ENCODE results near the gene NCL. TPM values are rescaled to one million over a fixed set of nuclear protein-coding genes. Genes with fewer than 3 reads are reported as not detected.

The NCL gene
- 1,513 and 1,560 TPM in 2 replicates for total RNA-seq

- H3K36me3 Mint-ChIP-seq (ENCODE audit: low read depth): peaks cover 50% of the 10 kb centered on the region
- peaks cover 34% of the 10 kb centered on the region for H3K4me1 Mint-ChIP-seq
- no peaks in the 10 kb centered on the region for H3K27me3 Mint-ChIP-seq
- intact Hi-C loops (cut with micrococcal nuclease): loop anchor here (1.0 to 10.0 kb wide), 9 partner anchors 11 to 407 kb away; partner anchors contain the start of genes COPS7B, PDE6D, PSMD1 and PTMA
- H3K27ac Mint-ChIP-seq: peak within 1 kb of the TSS; percentile 100
- H3K4me3 Mint-ChIP-seq: peak within 1 kb of the TSS; percentile 93
- DNase-seq: peak; percentile 95
- H3K9me3 Mint-ChIP-seq: no peaks in the 10 kb centered on the region
These were observed at the start of gene NCL for GRCh38 chr2:231463698-231464575. NCL (minus strand) TSS chr2:231464484; CDS start chr2:231464353, 131 bp downstream.

- H3K4me1 Mint-ChIP-seq: peaks cover 13% of the 10 kb centered on the region
- H3K27ac Mint-ChIP-seq: peak overlapping the region; percentile 97
- no peaks in the 10 kb centered on the region for H3K9me3 Mint-ChIP-seq
- peak overlapping the region; percentile 94 for H3K4me3 Mint-ChIP-seq
- intact Hi-C loops (cut with micrococcal nuclease): loop anchor here (1.0 to 2.0 kb wide), 5 partner anchors 31 to 268 kb away; partner anchors contain the start of genes NCL, PDE6D and PTMA
- H3K27me3 Mint-ChIP-seq: peaks cover 4% of the 10 kb centered on the region
- no peak for DNase-seq
- H3K36me3 Mint-ChIP-seq (ENCODE audit: low read depth): peaks cover 2% of the 10 kb centered on the region
These were observed 49.5 kb upstream of the NCL start for GRCh38 chr2:231513746-231514224.

- Mint-ChIP-seq H3K36me3 (ENCODE audit: low read depth) (peaks cover 2% of the 10 kb centered on the region), H3K9me3 (no peaks in the 10 kb centered on the region), H3K27ac (no peak overlapping the region), H3K27me3 (peaks cover 3% of the 10 kb centered on the region), H3K4me1 (peaks cover 11% of the 10 kb centered on the region), H3K4me3 (no peak overlapping the region)
- no peak for DNase-seq
- intact Hi-C loops (cut with micrococcal nuclease): no loop called here
These were observed 47.9 kb upstream of the NCL start for GRCh38 chr2:231512222-231512621.

GRCh38 chr2:231503766-231504165, 39.5 kb upstream of the NCL start:
- H3K36me3 Mint-ChIP-seq (ENCODE audit: low read depth): peaks cover 2% of the 10 kb centered on the region
- H3K27ac Mint-ChIP-seq: no peak overlapping the region
- H3K9me3 Mint-ChIP-seq: no peaks in the 10 kb centered on the region
- H3K27me3 Mint-ChIP-seq: no peaks in the 10 kb centered on the region
- no peak overlapping the region for H3K4me3 Mint-ChIP-seq
- no peak for DNase-seq
- no peaks in the 10 kb centered on the region for H3K4me1 Mint-ChIP-seq
- intact Hi-C loops (cut with micrococcal nuclease): no loop called here

- intact Hi-C loops (cut with micrococcal nuclease): no loop called here
- Mint-ChIP-seq H3K36me3 (ENCODE audit: low read depth) (peaks cover 2% of the 10 kb centered on the region), H3K4me1 (no peaks in the 10 kb centered on the region), H3K27me3 (no peaks in the 10 kb centered on the region), H3K27ac (no peak overlapping the region), H3K4me3 (no peak overlapping the region), H3K9me3 (no peaks in the 10 kb centered on the region)
- no peak for DNase-seq
These were observed 38.3 kb upstream of the NCL start for GRCh38 chr2:231502596-231502995.

GRCh38 chr2:231497651-231498050, 33.4 kb upstream of the NCL start:
- Mint-ChIP-seq H3K36me3 (ENCODE audit: low read depth) (no peaks in the 10 kb centered on the region), H3K27ac (no peak overlapping the region)
- intact Hi-C loops (cut with micrococcal nuclease): no loop called here

GRCh38 chr2:231494669-231495068, 30.4 kb upstream of the NCL start:
- DNase-seq: no peak

More at GRCh38 chr2:231497651-231498050, 33.4 kb upstream of the NCL start:
- peaks cover 9% of the 10 kb centered on the region for H3K27me3 Mint-ChIP-seq
- no peaks in the 10 kb centered on the region for H3K9me3 Mint-ChIP-seq
- H3K4me1 Mint-ChIP-seq: no peaks in the 10 kb centered on the region
- DNase-seq: no peak
- no peak overlapping the region for H3K4me3 Mint-ChIP-seq

GRCh38 chr2:231490801-231491200, 26.5 kb upstream of the NCL start:
- intact Hi-C loops (cut with micrococcal nuclease): no loop called here
- peaks cover 11% of the 10 kb centered on the region for H3K27me3 Mint-ChIP-seq

More at GRCh38 chr2:231494669-231495068, 30.4 kb upstream of the NCL start:
- H3K4me3 Mint-ChIP-seq: no peak overlapping the region
- no peaks in the 10 kb centered on the region for H3K4me1 Mint-ChIP-seq
- H3K27ac Mint-ChIP-seq: no peak overlapping the region
- H3K36me3 Mint-ChIP-seq (ENCODE audit: low read depth): no peaks in the 10 kb centered on the region
- H3K27me3 Mint-ChIP-seq: peaks cover 9% of the 10 kb centered on the region
- intact Hi-C loops (cut with micrococcal nuclease): no loop called here
- no peaks in the 10 kb centered on the region for H3K9me3 Mint-ChIP-seq

GRCh38 chr2:231489990-231490389, 25.7 kb upstream of the NCL start:
- H3K4me1 Mint-ChIP-seq: peaks cover 5% of the 10 kb centered on the region
- H3K27ac Mint-ChIP-seq: no peak overlapping the region
- no peak overlapping the region for H3K4me3 Mint-ChIP-seq
- DNase-seq: peak; percentile 64
- intact Hi-C loops (cut with micrococcal nuclease): no loop called here
- H3K36me3 Mint-ChIP-seq (ENCODE audit: low read depth): no peaks in the 10 kb centered on the region
- H3K27me3 Mint-ChIP-seq: peaks cover 9% of the 10 kb centered on the region
- H3K9me3 Mint-ChIP-seq: no peaks in the 10 kb centered on the region

More at GRCh38 chr2:231490801-231491200, 26.5 kb upstream of the NCL start:
- Mint-ChIP-seq H3K9me3 (no peaks in the 10 kb centered on the region), H3K4me1 (peaks cover 5% of the 10 kb centered on the region), H3K4me3 (no peak overlapping the region), H3K36me3 (ENCODE audit: low read depth) (no peaks in the 10 kb centered on the region), H3K27ac (no peak overlapping the region)
- no peak for DNase-seq

- Mint-ChIP-seq H3K9me3 (no peaks in the 10 kb centered on the region), H3K4me1 (peaks cover 6% of the 10 kb centered on the region), H3K4me3 (no peak overlapping the region), H3K27ac (no peak overlapping the region), H3K27me3 (peaks cover 5% of the 10 kb centered on the region), H3K36me3 (ENCODE audit: low read depth) (no peaks in the 10 kb centered on the region)
- intact Hi-C loops (cut with micrococcal nuclease): no loop called here
- no peak for DNase-seq
These were observed 24.0 kb upstream of the NCL start for GRCh38 chr2:231488331-231488730.

GRCh38 chr2:231486851-231487596, 22.7 kb upstream of the NCL start:
- intact Hi-C loops (cut with micrococcal nuclease): no loop called here
- no peaks in the 10 kb centered on the region for H3K9me3 Mint-ChIP-seq
- H3K36me3 Mint-ChIP-seq (ENCODE audit: low read depth): no peaks in the 10 kb centered on the region
- peaks cover 10% of the 10 kb centered on the region for H3K4me1 Mint-ChIP-seq
- no peak overlapping the region for H3K4me3 Mint-ChIP-seq
- H3K27me3 Mint-ChIP-seq: peaks cover 3% of the 10 kb centered on the region
- no peak overlapping the region for H3K27ac Mint-ChIP-seq
- DNase-seq: no peak

- H3K4me3 Mint-ChIP-seq: peak overlapping the region; percentile 84
- H3K36me3 Mint-ChIP-seq (ENCODE audit: low read depth): no peaks in the 10 kb centered on the region
- intact Hi-C loops (cut with micrococcal nuclease): loop anchor here (1.0 to 2.0 kb wide), 2 partner anchors 31 to 298 kb away; partner anchors contain the start of gene PDE6D
- peak; percentile 81 for DNase-seq
- peaks cover 3% of the 10 kb centered on the region for H3K27me3 Mint-ChIP-seq
- peak overlapping the region; percentile 94 for H3K27ac Mint-ChIP-seq
- H3K9me3 Mint-ChIP-seq: no peaks in the 10 kb centered on the region
- peaks cover 10% of the 10 kb centered on the region for H3K4me1 Mint-ChIP-seq
These were observed 19.4 kb upstream of the NCL start for GRCh38 chr2:231483398-231484329.

All from activated CD4-positive, alpha-beta T cell treated with anti-CD3 and anti-CD28 coated beads, Interleukin-2, amount 10 ng/mL, durations not matched to agents 24 days and 14 days (primary cell).